HFFc6 (cell line): Measurements from ENCODE around the gene NPAS3. TPM values are rescaled to one million over a fixed set of nuclear protein-coding genes. Genes with fewer than 3 reads are reported as not detected.

Experiments
- DNase-seq: peaks from one replicate; pipeline ENCODE4 v3.0.0-alpha.2; 2018
- H3K27ac Mint-ChIP-seq: 2 replicates; pipeline ENCODE4 v1.8.0; 2020; ENCODE audit warnings: mild to moderate bottlenecking, mixed read lengths
- H3K27me3 Mint-ChIP-seq: 2 replicates; pipeline ENCODE4 v1.8.0; 2021; ENCODE audit warnings: mild to moderate bottlenecking, moderate library complexity, mixed read lengths; ENCODE audit not compliant: insufficient read depth
- H3K36me3 Mint-ChIP-seq: 2 replicates; pipeline ENCODE4 v1.8.0; 2021; ENCODE audit warnings: low read depth, mixed read lengths
- H3K4me1 Mint-ChIP-seq: 2 replicates; pipeline ENCODE4 v1.8.0; 2020; ENCODE audit warnings: low read depth, mixed read lengths
- H3K4me3 Mint-ChIP-seq: 2 replicates; pipeline ENCODE4 v1.8.0; 2020; ENCODE audit warnings: mild to moderate bottlenecking, moderate library complexity, mixed read lengths
- H3K9me3 Mint-ChIP-seq: 2 replicates; pipeline ENCODE4 v1.8.0; 2020; ENCODE audit warnings: mild to moderate bottlenecking, mixed read lengths
- CTCF ChIP-seq: fragments of 200-600 bp; sonication (generic); IDR thresholded peaks from 2 replicates; pipeline ENCODE4 v1.5.0; 2021; ENCODE audit warnings: antibody characterized with exemption, mild to moderate bottlenecking
- total RNA-seq, 6 experiments: library from RNA; stranded (reverse); fragmentation: NEBNext Ultra II Directional; extraction: Animal tissue kit (Norgen Biotek cat#: 25700); gene quantifications; 2 replicates in 1 of 6; 3 replicates in 5 of 6; pipeline ENCODE4 v1.2.3, GENCODE V29; 2021

NPAS3 gene
- total RNA-seq, 6 experiments from 2014 or later = not detected

GRCh38 chr14:33098016-33098415, 159.3 kb downstream of the NPAS3 start:
- Mint-ChIP-seq H3K4me1 (no peaks in the 10 kb centered on the region), H3K27ac (no peak overlapping the region), H3K4me3 (no peak overlapping the region)

DNA sequence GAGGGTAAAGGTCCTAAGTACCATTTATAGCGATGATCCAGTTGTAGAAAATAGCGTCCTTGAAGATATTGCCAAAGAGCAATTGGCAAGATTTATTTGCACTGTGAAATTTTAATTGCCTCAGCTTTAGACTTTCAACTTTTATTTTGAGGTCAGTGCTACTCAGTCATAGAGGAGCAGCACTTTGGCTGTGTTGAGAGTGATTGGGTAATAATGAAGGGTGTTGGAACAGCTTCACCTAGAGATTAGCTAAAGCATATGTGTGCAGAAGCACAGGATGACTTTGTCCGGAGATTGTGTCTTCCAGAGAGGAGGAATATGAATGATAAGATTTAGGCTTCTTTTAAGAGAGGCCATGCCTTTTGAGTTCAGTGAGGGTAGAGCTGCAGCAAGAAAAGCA, 164.8 kb downstream of the NPAS3 start:
- no peak for TF ChIP-seq CTCF
- H3K27ac Mint-ChIP-seq = no peak overlapping the region
- H3K27me3 Mint-ChIP-seq = peaks cover 1% of the 10 kb centered on the region; the same call in 1 of the 2 replicates
- DNase-seq = no peak
- no peaks in the 10 kb centered on the region for H3K36me3 Mint-ChIP-seq
- no peaks in the 10 kb centered on the region for H3K4me1 Mint-ChIP-seq
- H3K4me3 Mint-ChIP-seq = no peak overlapping the region
- H3K9me3 Mint-ChIP-seq = no peaks in the 10 kb centered on the region; the same call in 1 of the 2 replicates

More at GRCh38 chr14:33098016-33098415, 159.3 kb downstream of the NPAS3 start:
- H3K27me3 Mint-ChIP-seq = peaks cover 1% of the 10 kb centered on the region; the same call in 1 of the 2 replicates
- DNase-seq = no peak
- no peaks in the 10 kb centered on the region for H3K36me3 Mint-ChIP-seq
- peaks cover 13% of the 10 kb centered on the region for H3K9me3 Mint-ChIP-seq
- no peak for TF ChIP-seq CTCF

DNA sequence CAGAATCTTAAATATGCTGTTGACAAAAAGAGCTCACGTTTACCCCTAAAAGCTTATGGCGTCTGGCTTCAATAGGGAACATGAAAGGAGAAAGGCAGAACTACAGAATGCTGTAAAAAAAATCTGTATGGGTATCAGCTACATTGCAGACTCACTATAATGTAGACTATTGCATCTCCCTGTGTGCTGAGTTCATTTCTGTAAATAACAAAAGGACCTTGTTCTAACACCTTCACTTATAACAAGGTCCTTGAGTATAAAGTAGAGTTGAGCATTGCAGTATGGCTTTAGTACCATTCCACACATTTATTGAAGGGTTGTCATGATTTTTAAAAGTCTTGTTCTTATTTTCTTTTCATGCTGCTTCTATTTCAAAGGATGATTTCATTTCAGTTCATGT, 165.3 kb downstream of the NPAS3 start:
- Mint-ChIP-seq H3K36me3 (no peaks in the 10 kb centered on the region), H3K4me3 (no peak overlapping the region), H3K27ac (no peak overlapping the region), H3K9me3 (no peaks in the 10 kb centered on the region; the same call in 1 of the 2 replicates), H3K27me3 (peaks cover 1% of the 10 kb centered on the region; the same call in 1 of the 2 replicates), H3K4me1 (no peaks in the 10 kb centered on the region)
- TF ChIP-seq CTCF = no peak
- no peak for DNase-seq

DNA sequence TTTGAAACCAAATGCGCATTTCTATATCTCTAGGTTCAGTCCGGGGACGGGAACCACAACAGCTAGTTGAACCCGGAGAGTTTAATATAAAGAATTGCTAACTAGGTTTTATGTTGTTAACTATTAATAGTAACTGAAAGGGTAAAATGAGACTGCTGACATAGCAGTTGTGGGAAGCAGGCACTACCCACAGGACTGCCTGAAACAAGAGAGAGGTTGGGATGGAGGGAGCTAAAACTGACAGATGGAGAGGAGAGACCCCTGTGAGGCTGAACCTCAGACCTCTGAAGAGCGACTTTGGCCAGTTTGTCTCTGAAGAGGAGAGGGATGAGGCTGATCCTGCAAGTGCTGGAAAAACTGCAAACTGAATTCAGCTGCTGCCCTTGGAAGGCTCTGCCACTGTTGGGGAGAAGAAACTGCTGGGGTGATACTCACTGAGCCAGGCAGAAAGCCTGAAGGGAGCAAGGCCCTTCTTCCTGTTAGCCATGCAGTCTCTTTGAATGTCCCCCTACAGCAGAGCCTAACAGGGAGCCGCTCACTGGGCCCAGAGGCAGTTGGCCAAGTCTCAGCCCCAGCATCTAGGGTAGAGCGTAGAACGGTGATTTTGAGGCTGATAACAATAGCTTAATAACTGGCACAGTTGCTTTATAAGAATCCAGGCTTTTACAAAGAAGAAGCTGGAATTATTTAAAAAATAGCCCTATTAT, 172.2 kb downstream of the NPAS3 start:
- DNase-seq = no peak
- Mint-ChIP-seq H3K27ac (no peak overlapping the region), H3K4me1 (no peaks in the 10 kb centered on the region), H3K27me3 (no peaks in the 10 kb centered on the region), H3K9me3 (peaks cover 9% of the 10 kb centered on the region; the same call in 1 of the 2 replicates), H3K4me3 (no peak overlapping the region), H3K36me3 (no peaks in the 10 kb centered on the region)
- no peak for TF ChIP-seq CTCF

- Mint-ChIP-seq H3K4me1 (no peaks in the 10 kb centered on the region), H3K27me3 (no peaks in the 10 kb centered on the region), H3K36me3 (no peaks in the 10 kb centered on the region), H3K9me3 (peaks cover 9% of the 10 kb centered on the region; the same call in 1 of the 2 replicates), H3K4me3 (no peak overlapping the region), H3K27ac (no peak overlapping the region)
- no peak for DNase-seq
- TF ChIP-seq CTCF = no peak
Measured at GRCh38 chr14:33114331-33114730, 175.7 kb downstream of the NPAS3 start.
